ENCODE data around the gene THAP8.

Gene THAP8

DNA sequence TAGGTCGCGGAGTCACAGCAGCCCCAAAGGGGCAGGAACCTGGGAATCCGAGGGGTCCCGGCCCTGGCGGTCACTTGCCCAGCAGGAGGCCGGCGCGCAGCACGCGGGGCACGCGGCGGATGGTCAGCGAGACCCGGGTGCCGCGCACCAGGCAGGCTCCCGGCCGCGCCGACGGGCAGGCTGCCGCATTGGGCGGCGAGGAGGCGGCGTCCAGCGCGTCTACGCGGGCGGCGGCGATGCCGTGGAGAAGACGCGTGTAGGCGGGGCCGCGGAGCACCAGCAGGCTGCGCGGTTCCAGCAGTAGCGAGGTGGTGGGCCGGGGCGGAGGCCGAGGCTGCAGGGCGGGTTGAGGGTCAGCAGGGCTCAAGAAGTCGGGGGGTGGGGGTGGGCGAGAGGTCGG, 44.9 kb downstream of the THAP8 start:
- ChIA-PET POLR2A (interaction anchor here (1.2 to 2.3 kb wide), 4 partner anchors 11 to 44 kb away, joined by 3 to 12 read pairs (median 4); partner anchors contain the start of gene THAP8), CTCF (interaction anchor here (0.8 kb wide), 3 partner anchors 47 to 189 kb away, joined by 3 to 6 read pairs (median 3); no protein-coding TSS in a partner anchor)
- peaks cover 12% of the 10 kb centered on the region for H3K4me1 ChIP-seq (ENCODE audit: control insufficient read depth, insufficient read depth, low read length)
- H3K4me3 ChIP-seq (ENCODE audit: low read depth, low read length) = no peak overlapping the region
- TF ChIP-seq ZSCAN4 (tag by site-specific recombination; IDR thresholded peaks at IDR 0.05) (no peak), ZNF530 (tag by site-specific recombination; IDR thresholded peaks at IDR 0.05; ENCODE audit: low read depth) (no peak), MEIS1 (CRISPR knock-in tag; IDR thresholded peaks at IDR 0.05; ENCODE audit: borderline replicate concordance) (no peak), ZFHX2 (tag by site-specific recombination; conservative IDR thresholded peaks at IDR 0.05) (peak; percentile 82), ZNF777 (tag by site-specific recombination; IDR thresholded peaks at IDR 0.05; ENCODE audit: borderline replicate concordance) (no peak), EGR2 (tag by site-specific recombination; IDR thresholded peaks at IDR 0.05; ENCODE audit: low read depth) (peak; percentile 53), ZNF221 (tag by site-specific recombination; IDR thresholded peaks at IDR 0.05; ENCODE audit: borderline replicate concordance) (no peak), ZBTB26 (tag by site-specific recombination; optimal IDR thresholded peaks at IDR 0.05) (peak; percentile 30)
- H3K36me3 ChIP-seq (ENCODE audit: control insufficient read depth in 2 of 2, insufficient read depth in 1 of 2, low read length in 2 of 2) = peaks cover 7 to 27% of the 10 kb centered on the region in 2 experiments; a peak in 2 of 3 replicates
- H3K9me3 ChIP-seq (ENCODE audit: control insufficient read depth, insufficient read depth, low read depth, low read length) = no peaks in the 10 kb centered on the region
- no peak overlapping the region for H3K27ac ChIP-seq (ENCODE audit: extremely low read depth, low read depth, low read length)

DNA sequence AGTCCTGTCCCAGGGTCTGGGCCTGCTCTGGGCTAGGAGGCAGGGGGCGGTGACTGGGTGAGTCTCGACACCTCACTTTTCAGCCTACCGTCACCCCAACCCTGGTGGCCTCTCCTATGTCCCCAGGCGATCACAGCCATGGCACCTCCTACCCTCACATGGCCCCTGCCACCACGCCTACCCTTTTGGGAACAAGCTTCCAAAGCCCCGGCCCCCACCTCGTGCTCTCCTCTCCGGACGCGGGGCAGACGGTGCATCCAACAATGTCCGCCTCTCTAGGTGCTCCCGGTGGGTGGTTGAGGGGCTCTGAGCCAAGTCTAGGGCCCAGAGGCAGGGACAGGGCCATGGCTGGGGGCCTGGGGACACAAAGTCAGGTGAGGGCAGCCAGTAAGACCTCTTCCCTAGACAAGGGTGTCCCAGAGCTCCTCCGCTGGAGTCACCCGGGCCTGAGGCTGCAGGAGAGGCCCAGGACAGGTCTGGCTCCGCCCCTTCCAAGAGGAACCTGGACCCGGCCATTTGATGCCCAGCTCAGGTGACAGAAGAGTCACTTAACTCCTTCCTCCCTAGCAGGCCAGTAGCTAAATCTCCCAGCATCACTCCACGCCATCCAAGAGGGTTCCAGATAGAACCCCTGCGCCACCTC, 45.6 kb downstream of the THAP8 start, which contains the start of gene SYNE4:
Gene SYNE4, minus strand, starts transcription at position 478 of the 643 bp plus-strand sequence. Its CDS starts 132 bp downstream, at position 346.
- H3K9me3 ChIP-seq (ENCODE audit: control insufficient read depth, insufficient read depth, low read depth, low read length) = no peaks in the 10 kb centered on the region
- no peak within 1 kb of the TSS for H3K4me3 ChIP-seq (ENCODE audit: low read depth, low read length)
- H3K36me3 ChIP-seq (ENCODE audit: control insufficient read depth in 2 of 2, insufficient read depth in 1 of 2, low read length in 2 of 2) = peaks cover 8 to 34% of the 10 kb centered on the region in 2 experiments; a peak in 2 of 3 replicates
- ChIA-PET CTCF (interaction anchor here (0.7 to 1.2 kb wide), 5 partner anchors 9 to 189 kb away, joined by 3 to 6 read pairs (median 3); no protein-coding TSS in a partner anchor), POLR2A (interaction anchor here (1.0 to 2.3 kb wide), 6 partner anchors 11 to 306 kb away, joined by 3 to 12 read pairs (median 4); partner anchors contain the start of gene THAP8)
- peak within 1 kb of the TSS; percentile 38; the same call in 1 of the 2 replicates for H3K27ac ChIP-seq (ENCODE audit: extremely low read depth, low read depth, low read length)
- TF ChIP-seq PRDM10 (tag by site-specific recombination; IDR thresholded peaks at IDR 0.05) = peak; percentile 52; the same call in 1 of the 2 replicates
- no peak for TF ChIP-seq ZNF670 (tag by site-specific recombination; IDR thresholded peaks at IDR 0.05; ENCODE audit: low read depth)
- peaks cover 9% of the 10 kb centered on the region for H3K4me1 ChIP-seq (ENCODE audit: control insufficient read depth, insufficient read depth, low read length)

- H3K9me3 ChIP-seq (ENCODE audit: control insufficient read depth, insufficient read depth, low read depth, low read length) = no peaks in the 10 kb centered on the region
- CTCF ChIA-PET = interaction anchor here (0.7 kb wide), 2 partner anchors 58 to 125 kb away, joined by 4 to 6 read pairs; no protein-coding TSS in a partner anchor
- POLR2A ChIA-PET = interaction anchor here (1.0 kb wide), 1 partner anchor 55 kb away, joined by 4 read pairs; no protein-coding TSS in a partner anchor
- peaks cover 5% of the 10 kb centered on the region for H3K4me1 ChIP-seq (ENCODE audit: control insufficient read depth, insufficient read depth, low read length)
- no peak overlapping the region for H3K27ac ChIP-seq (ENCODE audit: extremely low read depth, low read depth, low read length)
- H3K36me3 ChIP-seq (ENCODE audit: control insufficient read depth in 2 of 2, insufficient read depth in 1 of 2, low read length in 2 of 2) = peaks cover 15 to 45% of the 10 kb centered on the region in 2 experiments; a peak in 2 of 3 replicates
- H3K4me3 ChIP-seq (ENCODE audit: low read depth, low read length) = no peak overlapping the region
- TF ChIP-seq MZF1 (tag by site-specific recombination; IDR thresholded peaks at IDR 0.05; ENCODE audit: borderline replicate concordance) (no peak), ZBTB7A (tag by site-specific recombination; IDR thresholded peaks at IDR 0.05; ENCODE audit: low read depth) (no peak), REST (tag by site-specific recombination; IDR thresholded peaks at IDR 0.05) (no peak), ZNF544 (tag by site-specific recombination; IDR thresholded peaks at IDR 0.05) (no peak), ZNF311 (tag by site-specific recombination; IDR thresholded peaks at IDR 0.05; ENCODE audit: borderline replicate concordance) (no peak), KLF9 (tag by site-specific recombination; IDR thresholded peaks at IDR 0.05; ENCODE audit: low read depth) (no peak), CTCF (tag by site-specific recombination; IDR thresholded peaks at IDR 0.05) (no peak)
Measured at GRCh38 chr19:36006955-36007354, 47.1 kb downstream of the THAP8 start.

Data from HEK293 (cell line).